ENCODE data around the gene VPREB3. TPM values are rescaled to one million over a fixed set of nuclear protein-coding genes. Genes with fewer than 3 reads are reported as not detected.

VPREB3 gene
- total RNA-seq, 2 experiments from 2014 or later: not detected

- no peak overlapping the region for H3K27ac ChIP-seq (ENCODE audit: low read depth in 1 of 2, low read length in 2 of 2)
- H3K4me1 Mint-ChIP-seq (ENCODE audit: low read depth): peaks cover 61% of the 10 kb centered on the region
- no peak overlapping the region for H3K4me3 Mint-ChIP-seq
- TF ChIP-seq CTCF (IDR thresholded peaks at IDR 0.05): no peak
- no peaks in the 10 kb centered on the region for H3K27me3 Mint-ChIP-seq
- no peaks in the 10 kb centered on the region for H3K9me3 ChIP-seq (ENCODE audit: control insufficient read depth in 1 of 2, insufficient read depth in 1 of 2, low read length in 2 of 2)
- CTCF ChIA-PET: no interaction called here
- POLR2A ChIA-PET: no interaction called here
- no peaks in the 10 kb centered on the region for H3K27me3 ChIP-seq (ENCODE audit: control insufficient read depth in 1 of 2, insufficient read depth in 2 of 2, low read length in 2 of 2)
- ATAC-seq (ENCODE audit: poor library complexity) (no peak), DNase-seq (no peak)
- H3K9me3 Mint-ChIP-seq: no peaks in the 10 kb centered on the region
- H3K36me3 Mint-ChIP-seq (ENCODE audit: low read depth): peaks cover 89% of the 10 kb centered on the region
- H3K27ac Mint-ChIP-seq: peak overlapping the region; percentile 58
- intact Hi-C loops (cut with DNase I, micrococcal nuclease): no loop called here
- H3K36me3 ChIP-seq (ENCODE audit: insufficient read depth, low read length): peaks cover 96% of the 10 kb centered on the region
- no peak overlapping the region for H3K4me3 ChIP-seq (ENCODE audit: low read length)
- H3K4me1 ChIP-seq (ENCODE audit: insufficient read depth, low read length): peaks cover 5% of the 10 kb centered on the region
These were observed 45.1 kb downstream of the VPREB3 start for GRCh38 chr22:23709107-23709506.

GRCh38 chr22:23708270-23708669 is 46.0 kb downstream of the VPREB3 start:
- Histone ChIP-seq H3K36me3 (ENCODE audit: insufficient read depth, low read length) (peaks cover 96% of the 10 kb centered on the region), H3K4me3 (ENCODE audit: low read length) (no peak overlapping the region), H3K27ac (ENCODE audit: low read depth in 1 of 2, low read length in 2 of 2) (no peak overlapping the region), H3K4me1 (ENCODE audit: insufficient read depth, low read length) (peaks cover 6% of the 10 kb centered on the region), H3K9me3 (ENCODE audit: control insufficient read depth in 1 of 2, insufficient read depth in 1 of 2, low read length in 2 of 2) (no peaks in the 10 kb centered on the region), H3K27me3 (ENCODE audit: control insufficient read depth in 1 of 2, insufficient read depth in 2 of 2, low read length in 2 of 2) (no peaks in the 10 kb centered on the region)
- CTCF ChIA-PET: no interaction called here
- intact Hi-C loops (cut with DNase I, micrococcal nuclease): no loop called here
- ATAC-seq (ENCODE audit: poor library complexity) (no peak), DNase-seq (no peak)
- Mint-ChIP-seq H3K27ac (peak overlapping the region; percentile 31), H3K36me3 (ENCODE audit: low read depth) (peaks cover 92% of the 10 kb centered on the region), H3K4me3 (no peak overlapping the region), H3K9me3 (no peaks in the 10 kb centered on the region), H3K27me3 (no peaks in the 10 kb centered on the region), H3K4me1 (ENCODE audit: low read depth) (peaks cover 65% of the 10 kb centered on the region)
- TF ChIP-seq CTCF (IDR thresholded peaks at IDR 0.05): no peak
- POLR2A ChIA-PET: no interaction called here

- ATAC-seq (ENCODE audit: poor library complexity) (peak; percentile 57), DNase-seq (peak in 1 of 14 experiments; percentile 15)
- Mint-ChIP-seq H3K36me3 (ENCODE audit: low read depth) (peaks cover 100% of the 10 kb centered on the region), H3K4me3 (no peak overlapping the region), H3K9me3 (no peaks in the 10 kb centered on the region), H3K4me1 (ENCODE audit: low read depth) (peaks cover 78% of the 10 kb centered on the region), H3K27me3 (no peaks in the 10 kb centered on the region), H3K27ac (peak overlapping the region; percentile 77)
- POLR2A ChIA-PET: interaction anchor here (1.7 kb wide), 1 partner anchor 12 kb away, joined by 4 read pairs; no protein-coding TSS in a partner anchor
- Histone ChIP-seq H3K27ac (ENCODE audit: low read depth in 1 of 2, low read length in 2 of 2) (peak overlapping the region; percentile 1 to 47), H3K36me3 (ENCODE audit: insufficient read depth, low read length) (peaks cover 94% of the 10 kb centered on the region), H3K4me1 (ENCODE audit: insufficient read depth, low read length) (peaks cover 6% of the 10 kb centered on the region), H3K4me3 (ENCODE audit: low read length) (no peak overlapping the region), H3K9me3 (ENCODE audit: control insufficient read depth in 1 of 2, insufficient read depth in 1 of 2, low read length in 2 of 2) (no peaks in the 10 kb centered on the region), H3K27me3 (ENCODE audit: control insufficient read depth in 1 of 2, insufficient read depth in 2 of 2, low read length in 2 of 2) (no peaks in the 10 kb centered on the region)
- CTCF ChIA-PET: interaction anchor here (1.2 kb wide), 1 partner anchor 66 kb away, joined by 3 read pairs; no protein-coding TSS in a partner anchor
- no peak for TF ChIP-seq CTCF (IDR thresholded peaks at IDR 0.05)
- intact Hi-C loops (cut with DNase I, micrococcal nuclease): no loop called here
These were observed 48.9 kb downstream of the VPREB3 start for GRCh38 chr22:23705358-23705757.
